Hematopoietic multipotent progenitor cell treated with erythropoietin and hydrocortisone succinate and interleukin-3 and kit ligand, for 15 days (in vitro differentiated cells): Measurements from ENCODE around the gene CRYBA2.
A peak's percentile ranks its signal among the peaks of the same experiment; 100 is the strongest.

Source experiments
- DNase-seq: peaks from one replicate; pipeline ENCODE4 v3.0.0-alpha.2; 2015; ENCODE audit warnings: low spot score

Gene CRYBA2

DNA sequence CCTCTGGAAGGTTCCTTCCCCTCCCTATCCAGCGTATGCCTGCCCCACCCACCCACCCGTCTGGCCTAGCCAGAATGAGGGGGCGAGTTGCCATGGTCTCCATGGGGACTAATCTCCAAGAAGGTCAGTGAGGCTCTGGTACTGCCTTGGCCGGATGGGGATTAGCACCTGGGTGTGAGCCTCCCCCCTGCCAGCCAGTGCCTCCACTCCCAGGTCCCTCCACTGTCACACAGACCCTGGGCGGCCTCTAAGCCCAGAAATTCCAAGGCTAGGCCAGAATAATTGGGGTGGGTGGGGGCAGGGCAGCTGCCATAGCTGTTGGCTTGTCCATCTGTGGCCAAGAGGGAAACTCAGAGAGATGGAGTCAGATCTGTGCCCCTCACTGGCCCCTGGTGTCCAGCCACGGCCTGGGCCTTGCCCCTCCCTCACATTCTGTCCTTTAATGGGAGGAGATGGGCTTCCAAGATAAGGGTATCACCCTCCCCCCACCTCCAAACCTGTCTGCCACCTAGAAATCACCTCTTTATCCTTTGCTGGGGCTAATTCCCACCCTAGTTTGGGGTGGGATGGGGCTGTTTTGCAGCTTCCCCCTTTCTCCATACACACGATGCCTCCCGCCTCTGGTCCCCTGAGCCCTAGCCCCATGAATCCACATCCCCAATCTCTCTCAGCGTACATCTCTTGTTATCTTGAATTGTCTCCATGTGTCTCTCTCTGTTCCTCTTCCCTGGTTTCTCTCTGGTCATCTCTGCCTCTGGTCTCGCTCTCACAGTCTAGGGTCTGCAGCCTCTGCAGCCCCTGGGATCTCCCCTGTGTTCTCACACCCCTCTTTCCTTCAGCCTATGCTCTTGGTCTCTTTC, 6.0 kb upstream of the CRYBA2 start:
- no peak for DNase-seq

DNA sequence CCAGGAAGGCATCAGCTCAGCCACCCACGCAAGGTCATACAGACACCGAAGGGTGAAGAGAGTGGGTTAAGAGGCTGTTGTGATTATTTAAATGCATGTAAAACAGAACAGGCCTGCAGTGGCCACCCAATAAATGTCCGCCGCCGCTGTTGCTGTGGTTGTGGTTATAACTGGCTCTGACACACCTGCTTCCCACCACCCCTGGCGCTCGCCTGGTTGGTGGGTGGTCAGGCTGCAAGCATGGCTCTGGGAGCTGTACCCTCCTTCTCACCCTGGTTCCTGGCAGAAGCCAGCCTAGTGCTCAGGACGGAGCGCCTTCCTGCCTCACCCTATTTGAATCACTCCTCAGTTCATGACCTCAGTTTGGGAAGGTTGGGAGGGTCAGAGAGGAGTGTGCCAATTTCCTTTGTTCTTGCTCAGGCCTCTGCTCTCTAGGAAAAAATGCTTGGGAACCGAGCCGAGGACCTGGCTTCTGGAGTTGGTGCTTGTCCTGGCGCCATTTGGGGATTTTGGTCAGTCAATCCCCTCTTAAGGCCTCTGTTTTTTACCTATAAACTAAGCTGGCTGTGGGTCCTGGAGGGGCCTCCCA, 5.3 kb upstream of the CRYBA2 start:
- DNase-seq = no peak

DNA sequence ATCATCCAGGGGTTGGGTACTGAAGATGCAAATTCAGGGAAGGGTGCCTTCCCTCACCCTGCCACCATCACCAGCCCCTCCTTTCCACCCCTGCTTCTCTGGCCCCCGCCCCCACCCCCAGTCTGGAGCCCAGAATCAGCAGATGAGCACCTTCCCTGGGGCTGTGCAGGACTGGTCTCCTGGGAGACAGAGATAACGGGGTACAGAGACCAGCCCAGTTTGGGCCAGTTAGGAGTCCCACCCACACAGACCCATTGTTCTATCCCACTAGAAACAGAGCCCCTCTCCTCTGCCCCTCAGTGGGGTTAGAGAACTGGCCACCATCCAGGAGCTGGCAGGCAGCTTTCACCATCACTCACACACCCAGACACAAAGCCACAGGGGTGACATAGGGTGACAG, 4.5 kb upstream of the CRYBA2 start:
- no peak for DNase-seq

DNA sequence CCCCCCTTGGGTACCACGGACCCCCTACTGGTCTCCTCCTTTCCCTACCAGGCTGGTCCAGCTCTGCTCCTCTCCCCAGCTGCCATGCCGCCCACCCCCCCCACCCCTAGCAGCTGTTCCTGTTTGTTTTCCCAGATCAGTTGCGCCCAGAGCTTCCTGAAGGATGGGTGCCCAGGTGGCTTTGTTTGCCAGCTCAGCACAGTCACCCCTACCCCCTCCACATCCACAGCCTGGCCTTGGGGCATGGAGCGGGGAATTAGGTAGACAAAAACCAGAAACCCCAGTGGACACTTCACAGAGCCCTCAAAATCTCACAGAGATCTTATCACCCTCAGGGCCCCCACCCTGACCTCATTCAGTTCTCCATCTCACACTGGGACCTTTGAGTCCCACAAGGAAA, 3.7 kb upstream of the CRYBA2 start:
- no peak for DNase-seq

DNA sequence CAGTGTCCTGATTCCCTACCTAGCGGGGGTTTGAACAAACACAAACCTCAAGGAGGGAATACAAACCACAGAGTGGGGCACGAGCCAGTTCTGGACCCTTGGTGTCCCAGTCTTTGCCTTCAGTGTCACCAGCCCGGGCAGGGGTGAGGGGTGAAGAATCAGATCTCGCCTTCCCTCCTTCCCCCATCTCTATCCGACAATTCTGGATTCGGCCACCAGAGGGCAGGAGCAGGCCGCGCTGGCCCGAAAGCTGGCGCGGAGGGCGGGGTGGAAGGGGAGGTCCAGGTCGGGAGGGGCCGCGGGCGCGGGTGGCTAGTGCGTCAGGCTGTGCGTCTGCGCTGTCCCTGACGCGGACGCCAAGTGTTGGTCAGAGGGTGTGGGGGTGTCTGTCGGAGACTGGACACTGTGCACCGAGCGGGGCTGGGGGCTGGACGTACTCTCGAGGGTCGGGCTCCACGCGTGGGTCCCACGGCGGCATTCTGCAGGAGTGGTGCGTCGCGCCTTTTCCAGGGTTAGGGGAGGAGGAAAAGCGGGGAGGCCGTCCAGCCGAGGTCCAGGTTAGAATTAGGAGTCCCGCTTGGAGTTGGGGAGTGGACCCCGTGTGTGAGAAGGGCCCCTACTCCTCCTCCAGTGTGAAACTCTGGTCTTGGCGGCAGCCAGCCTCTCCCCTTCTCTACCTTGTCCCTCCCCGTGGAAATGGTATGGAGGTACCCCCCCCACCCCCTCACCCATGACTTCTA, 2.9 kb upstream of the CRYBA2 start:
- peak; percentile 75 for DNase-seq

DNA sequence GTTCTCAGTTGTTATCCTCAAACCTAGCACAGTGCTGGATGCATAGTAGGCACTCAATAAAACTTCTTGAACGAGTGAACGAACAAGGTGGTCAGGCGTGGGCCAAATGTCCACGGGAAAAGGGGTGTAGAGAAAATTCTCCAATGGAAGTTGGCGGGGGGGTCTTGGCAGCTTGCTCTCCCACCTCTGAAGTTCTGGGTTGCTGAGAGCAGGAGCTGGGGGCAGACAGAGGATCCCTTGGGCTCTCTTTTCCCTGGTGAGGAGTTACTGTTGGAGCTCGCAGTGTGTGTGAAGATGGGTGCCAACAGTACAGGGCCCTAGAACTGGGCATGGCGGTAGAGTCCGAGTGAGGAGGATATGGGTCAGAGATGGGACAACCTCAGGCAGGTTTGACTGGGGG, 2.3 kb upstream of the CRYBA2 start:
- DNase-seq = no peak

DNA sequence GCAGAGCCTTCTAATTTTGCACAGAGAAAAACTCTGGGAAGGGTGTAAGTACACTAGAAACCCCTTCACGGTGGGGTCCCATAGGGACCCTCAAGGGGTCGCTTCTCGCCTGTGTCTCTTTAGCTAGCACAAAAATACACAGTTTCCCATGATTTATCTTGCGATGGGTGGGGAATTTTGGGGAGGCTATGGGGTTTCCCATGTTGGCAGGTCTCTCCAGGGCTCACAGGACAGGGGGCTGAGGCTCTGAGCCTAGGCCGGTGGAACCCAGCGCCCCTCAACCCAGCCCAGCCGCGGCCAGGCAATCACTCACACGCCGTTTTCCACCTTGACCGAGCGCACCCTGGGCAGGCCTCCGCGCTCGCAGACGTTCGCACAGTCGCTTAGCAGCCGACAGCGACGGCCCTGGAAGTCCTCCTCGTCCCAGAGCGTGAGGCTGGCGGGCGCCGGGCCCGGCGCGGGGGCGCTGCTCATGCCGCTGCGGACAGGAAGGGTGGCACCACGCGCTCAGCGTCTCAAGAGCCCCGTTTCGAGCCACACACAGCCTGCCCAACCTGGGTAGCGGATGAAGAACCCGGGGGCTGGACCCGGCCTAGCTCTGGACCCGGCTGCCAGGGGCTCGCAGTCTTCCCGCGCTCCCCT, 398 bp downstream of the CRYBA2 start:
- no peak for DNase-seq

DNA sequence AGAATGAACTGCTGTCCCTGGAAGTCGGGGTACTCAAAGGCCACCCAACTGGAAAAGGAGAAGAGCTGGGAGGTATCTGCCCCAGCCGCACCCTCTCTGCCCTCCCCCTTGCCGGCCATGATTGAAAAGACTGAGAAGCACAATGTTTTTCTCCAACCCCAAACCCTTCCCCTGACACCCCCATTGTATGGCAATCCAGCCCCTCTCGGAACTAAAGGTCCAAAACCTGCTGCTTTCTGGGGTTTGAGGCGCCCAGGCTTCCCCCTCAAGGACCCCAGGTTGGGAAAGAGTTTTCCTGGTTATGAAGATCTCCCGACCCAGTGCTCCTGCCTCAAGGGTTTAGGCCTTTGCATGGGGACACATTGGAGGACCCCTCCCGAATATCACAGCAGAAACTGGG, 1.0 kb downstream of the CRYBA2 start:
- no peak for DNase-seq

DNA sequence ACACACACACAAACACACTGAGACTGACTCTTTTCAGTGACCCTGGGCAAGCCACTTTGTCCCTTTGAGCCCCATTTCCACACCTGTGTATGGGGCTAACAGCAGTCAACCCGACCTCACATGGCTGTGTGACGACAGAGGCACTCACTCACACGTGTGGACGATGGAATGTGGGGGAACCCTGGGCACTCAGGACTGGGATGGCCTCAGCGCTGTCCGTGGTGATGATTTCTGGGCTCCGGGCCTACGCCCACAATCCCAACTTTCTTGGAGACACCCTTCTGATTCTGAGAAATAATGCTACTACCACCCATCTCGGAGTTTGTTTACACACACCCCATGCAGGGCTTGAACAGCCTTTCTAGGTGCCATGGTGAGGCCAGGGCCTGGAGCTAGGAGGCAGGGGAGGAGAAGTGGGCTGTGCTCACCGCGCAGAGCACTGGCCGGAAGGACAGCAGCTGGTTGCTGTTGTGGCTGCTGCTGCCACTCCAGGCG, 1.5 kb downstream of the CRYBA2 start:
- DNase-seq = no peak

DNA sequence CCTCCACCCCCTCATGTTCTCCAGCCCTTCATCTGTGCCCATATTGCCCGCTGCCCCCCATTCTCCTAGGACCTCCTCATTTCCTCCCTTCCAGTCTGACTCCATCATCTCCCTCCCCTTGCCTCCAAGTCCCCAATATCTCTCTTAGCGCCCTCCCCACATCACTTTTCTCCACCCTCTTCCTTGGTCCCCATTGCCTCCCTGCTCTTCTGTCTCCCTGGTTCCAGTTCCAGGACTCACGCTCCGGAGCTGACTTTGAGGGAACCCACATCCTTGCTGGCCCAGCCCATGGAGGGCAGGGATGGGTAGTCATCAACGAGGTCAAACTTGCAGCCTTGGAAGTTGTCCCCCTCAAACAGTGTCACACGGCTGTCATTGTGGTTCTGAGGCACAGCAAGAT, 2.6 kb downstream of the CRYBA2 start:
- DNase-seq = no peak

DNA sequence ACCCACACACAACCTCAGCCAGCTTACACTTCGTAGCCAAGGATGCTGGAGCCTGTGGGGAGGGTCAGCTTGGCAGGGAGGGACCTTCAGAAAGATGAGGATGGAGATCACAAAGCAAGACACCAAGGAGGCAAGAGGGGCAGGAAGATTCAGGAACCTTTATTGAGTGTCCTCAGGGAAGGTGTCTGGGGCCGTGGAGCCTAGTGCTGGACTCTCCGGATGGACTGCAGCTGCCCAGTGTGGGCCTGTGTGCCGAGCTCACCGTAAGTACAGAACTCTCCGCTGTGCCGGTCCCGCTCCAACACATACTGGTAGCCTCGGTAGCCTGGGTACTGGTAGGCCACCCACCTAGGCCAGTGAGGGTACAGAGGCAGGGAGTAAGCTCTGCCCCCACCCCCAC, 3.2 kb downstream of the CRYBA2 start:
- DNase-seq = no peak

DNA sequence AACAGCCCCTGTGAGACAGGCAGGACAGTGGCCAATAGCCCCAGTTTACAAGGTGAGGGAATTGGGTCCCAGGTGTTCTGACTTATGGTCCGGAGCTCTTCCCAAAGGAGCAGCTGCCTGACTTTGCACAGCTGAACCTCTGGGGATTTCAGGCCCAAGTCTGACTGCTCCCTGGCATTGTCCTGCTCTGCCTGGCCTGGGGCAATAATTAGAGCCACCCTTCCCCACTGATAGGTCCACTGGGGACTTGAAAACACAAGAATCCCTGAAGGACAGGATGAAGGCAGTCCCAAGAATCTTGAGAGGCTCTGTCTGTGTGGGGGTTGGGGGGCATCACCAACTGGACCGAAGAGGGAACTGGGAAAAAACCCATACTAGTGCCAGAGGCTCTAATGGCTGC, 4.6 kb downstream of the CRYBA2 start:
- DNase-seq = no peak

DNA sequence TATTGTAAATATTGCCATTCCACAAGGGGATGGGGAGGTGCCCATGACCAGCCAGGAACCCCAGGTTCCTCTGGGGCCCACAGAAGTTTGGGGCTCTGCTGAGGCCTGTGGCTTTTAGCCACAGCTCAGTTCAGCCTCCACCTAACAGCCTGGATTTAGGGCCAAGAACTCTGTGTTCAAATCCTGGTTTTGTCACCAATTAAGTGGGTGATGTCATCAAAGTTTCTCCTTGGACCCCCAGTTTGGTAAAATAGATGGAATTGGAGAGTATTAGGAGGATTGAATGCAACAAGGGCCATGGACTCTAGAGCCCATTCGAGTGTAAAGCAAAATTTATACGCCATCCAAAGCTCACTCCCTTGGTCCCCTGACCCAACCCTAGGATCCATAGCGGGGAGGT, 5.1 kb downstream of the CRYBA2 start:
- DNase-seq = no peak

DNA sequence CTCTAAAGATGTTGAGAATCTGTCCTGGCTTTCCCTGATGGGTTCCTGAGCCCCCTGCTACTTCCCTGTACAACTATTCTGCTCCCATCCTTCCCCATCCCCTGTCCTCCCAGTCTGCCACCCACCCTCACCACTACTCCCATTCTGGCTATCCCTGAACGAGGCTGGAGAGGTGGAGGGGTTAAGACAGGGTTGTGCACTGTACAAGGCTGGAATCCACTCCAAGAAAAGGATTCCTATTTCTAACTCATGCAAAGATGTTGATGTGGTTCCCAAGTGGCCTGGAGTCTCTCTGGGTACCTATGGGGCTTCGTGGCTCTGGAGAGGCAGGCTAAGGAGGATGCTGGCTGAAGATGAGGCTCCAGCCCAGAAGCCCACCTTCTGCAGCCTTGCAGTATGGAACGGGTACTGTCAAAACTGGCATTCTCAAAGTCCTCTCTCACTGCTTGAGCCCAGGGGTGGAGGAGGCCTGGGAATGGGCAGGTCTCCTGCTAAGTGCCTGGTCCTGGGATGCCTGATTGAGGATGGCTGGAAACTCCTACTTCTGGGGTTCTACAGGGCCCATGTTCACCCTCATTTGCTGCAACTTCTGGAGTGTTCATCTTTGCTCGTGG, 7.0 kb downstream of the CRYBA2 start:
- DNase-seq = no peak

DNA sequence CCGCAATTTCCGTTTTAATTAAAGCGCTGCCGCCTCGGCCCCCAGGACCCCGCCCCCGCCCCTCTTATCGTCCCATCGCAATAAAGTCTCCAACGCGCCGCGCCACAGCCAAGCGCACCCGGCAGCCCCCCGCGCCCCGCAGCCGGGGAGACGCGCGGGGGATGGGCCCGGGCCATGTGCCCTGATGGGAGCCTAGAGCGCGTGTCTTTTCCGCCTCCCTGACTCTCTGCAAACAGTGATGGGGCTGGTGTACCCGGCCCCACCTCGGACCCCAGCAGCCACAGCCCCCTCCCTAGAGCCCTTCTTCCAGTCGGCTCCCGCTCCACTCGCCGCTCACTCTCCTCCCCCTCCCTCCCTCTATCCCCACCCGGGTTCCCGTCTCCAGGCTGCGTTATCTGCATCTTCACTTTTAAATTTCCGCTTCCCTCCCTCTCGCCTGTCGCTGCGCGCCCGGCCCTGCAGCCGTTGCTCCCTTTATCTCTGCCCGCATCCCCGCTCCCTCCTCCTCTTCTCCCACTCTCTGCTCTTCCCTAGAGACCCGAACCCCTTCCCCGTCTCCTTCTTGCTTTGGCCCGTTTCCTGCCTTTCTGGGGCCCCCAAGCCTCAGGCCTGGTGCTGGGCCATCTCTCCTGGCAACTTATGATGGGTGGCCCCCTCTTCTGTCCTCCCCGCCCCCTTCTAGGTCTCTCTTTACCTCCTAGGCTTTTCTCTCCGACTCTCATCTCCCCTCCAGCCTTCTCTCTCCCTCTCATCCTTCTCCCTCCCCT, 7.7 kb downstream of the CRYBA2 start:
- no peak for DNase-seq

DNA sequence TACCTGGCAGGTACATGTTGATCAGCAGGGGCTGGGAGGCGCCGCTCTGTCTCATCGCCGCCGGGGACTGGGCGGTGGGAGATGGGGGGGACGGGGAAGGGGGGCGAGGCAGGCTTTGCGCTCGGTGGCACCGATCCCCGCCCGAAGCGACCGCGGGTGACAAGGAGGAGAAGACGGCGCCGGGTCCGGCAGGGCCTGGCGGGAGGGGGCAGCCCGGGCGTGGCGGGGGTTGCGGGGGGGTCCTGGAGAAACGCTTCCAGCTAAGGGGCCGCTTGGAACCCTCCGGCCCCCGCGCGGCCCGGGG, 8.2 kb downstream of the CRYBA2 start, which contains the start of gene FEV:
FEV (minus strand) TSS at position 164 of the 304 bp plus-strand sequence; CDS start at position 55, 109 bp downstream.
- DNase-seq = no peak

DNA sequence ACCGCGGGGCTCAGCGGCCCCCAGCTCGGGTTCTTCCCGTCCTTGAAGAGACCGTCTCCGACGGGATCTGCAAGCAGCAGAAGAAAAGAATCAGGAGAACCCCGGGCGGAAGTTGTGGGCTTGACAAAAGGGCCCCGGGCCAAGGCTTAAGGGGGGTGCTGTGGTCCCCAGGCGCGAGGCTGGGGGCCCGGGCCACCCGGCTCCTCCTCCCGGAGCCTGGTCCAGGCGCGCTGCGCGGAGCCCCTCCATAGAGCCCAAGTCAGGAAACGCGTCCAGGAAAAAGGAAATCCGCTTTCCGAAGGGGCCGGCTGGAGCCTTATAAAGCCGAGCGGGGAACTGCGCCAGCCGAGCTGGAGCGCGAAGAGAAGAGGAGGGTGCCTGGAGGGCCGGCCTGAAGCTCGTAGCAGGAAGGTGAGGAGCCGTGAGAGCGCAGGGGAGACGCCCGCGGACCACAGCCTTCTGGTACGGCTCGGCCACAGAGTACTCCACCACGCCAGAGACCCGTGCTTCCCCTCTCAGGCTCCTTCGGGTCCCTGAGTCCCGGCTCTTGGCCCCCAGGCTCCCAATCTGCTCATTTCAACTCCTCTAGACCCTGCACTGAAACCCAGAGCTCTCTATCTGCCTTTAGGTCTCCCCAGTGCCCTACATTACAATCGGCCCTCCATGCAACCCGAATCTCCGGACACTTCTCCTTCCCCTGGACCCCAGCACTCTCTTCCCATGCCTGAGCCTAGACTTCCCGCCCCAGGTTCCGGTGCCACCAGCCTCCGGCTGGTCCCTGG, 8.8 kb downstream of the CRYBA2 start:
- DNase-seq = no peak

DNA sequence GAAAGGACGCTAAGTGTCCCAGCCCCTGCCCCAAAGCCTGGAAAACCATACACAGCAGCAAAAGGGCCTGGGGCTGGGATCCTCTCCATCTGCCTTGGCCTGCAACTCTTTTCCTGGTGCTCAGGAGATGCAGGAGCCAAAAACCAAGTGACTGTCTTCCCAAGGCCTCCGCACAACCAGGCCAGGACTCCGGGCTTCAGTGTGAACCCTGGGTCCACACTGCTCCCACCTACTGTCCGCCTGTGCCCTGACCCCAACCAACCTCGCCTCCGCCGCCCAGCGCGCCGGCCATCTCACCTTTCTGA, 9.3 kb downstream of the CRYBA2 start:
- no peak for DNase-seq

DNA sequence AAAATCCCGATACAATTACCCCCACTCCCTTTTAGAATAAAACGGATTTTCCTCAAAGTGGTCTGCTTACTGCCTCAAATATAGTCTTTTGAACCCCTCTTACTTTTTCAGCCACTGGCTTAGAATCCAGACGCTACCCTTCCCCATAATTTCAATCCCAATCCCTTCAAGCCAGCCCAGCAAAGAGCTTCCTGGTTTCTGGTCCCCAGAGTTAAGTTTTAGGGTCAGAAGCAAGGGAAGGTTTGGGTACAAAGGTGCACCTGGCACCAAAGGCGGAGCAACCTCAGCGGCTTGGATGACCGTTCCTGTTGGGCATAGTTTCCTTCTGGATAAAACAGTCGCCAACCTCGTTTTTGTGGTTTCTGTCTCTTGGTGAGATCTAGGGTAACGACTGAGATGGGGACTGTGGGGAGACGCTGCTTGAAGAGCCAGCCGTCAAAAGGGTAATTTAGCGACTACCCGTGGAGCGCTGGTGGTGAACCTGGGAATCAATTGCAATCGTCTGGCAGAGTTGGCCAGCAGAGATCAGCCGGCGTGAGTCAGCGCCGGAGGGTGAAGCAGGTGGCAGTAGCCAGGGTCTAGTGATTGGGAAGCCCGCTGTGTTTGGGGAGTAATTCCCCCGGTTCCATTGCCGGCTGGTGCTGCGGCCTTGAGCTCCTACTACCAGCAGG, 9.8 kb downstream of the CRYBA2 start:
- DNase-seq = no peak

DNA sequence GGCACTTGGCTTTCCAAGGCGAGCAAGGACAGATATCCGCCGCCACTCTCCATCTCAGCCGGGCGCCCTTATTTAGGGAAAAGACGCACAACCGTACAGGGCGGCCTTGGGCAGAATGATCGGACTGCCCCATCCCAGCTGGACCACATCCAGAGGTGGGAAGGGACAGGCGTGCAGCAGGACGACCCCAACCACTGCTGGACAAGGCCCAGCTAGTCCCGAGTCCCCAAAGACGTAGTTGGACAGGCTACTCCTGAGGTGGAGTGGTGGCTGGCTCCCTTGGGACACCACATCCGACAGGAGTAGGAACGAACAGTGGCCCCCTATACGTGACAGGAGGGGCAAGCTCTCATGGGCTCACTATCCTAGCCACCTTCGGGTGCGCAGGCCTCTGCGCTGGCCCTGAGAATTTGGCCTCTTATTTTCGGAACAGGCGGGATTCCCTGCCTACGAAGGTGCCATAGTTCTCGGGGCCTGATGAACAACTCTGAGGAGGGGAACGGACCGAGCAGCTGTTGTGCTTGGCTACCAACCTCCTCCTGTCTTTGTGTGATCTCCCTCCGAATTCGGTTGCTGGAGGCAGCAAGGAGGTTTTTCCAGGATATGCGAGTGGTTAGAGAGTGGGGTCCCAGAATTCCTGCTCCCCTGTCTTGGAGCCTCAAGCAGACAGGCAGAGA, 10.5 kb downstream of the CRYBA2 start:
- no peak for DNase-seq
